Measurements from ENCODE around the gene FAM193B.

Gene FAM193B

DNA sequence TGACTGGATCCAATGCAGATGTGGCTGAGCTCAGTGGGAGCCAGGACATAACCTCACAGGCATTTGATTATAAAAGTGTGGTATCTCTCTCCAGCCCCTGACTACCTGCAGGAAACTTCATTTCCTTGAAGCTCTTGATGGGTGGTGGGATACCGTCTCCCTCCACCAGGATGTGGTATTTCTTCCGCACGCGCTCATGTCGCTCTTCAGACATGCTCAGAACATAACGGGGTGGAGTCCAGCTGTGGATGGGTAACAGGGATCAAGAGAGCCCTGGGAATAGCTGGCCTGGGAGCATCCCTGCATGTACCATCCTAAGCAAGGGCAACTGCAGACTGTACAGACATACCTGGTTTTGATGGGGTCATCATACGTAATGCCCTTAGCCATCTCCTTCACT lies 38.8 kb downstream of the FAM193B start:
- DNase-seq (ENCODE audit: low spot score) = no peak

DNA sequence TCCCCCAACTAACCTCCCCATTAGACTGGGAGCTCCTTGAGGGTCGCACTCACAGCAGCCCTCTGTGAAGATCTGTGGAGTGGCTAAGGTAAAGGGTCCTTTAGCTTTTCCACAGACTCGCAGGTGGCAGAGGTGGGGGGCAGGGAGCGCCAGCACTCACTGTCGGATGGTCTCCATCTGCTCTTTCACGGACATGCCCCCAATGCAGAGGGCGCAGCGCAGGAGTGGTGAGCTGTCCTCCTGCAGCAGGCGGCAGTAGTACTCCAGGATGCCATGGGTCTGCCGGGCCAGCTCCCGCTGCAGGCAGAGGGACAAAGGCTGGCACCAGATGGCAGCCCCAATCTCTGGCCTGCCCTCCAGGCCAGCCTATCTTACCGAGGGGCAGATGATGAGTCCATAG lies 39.8 kb downstream of the FAM193B start:
- no peak for DNase-seq (ENCODE audit: low spot score)

DNA sequence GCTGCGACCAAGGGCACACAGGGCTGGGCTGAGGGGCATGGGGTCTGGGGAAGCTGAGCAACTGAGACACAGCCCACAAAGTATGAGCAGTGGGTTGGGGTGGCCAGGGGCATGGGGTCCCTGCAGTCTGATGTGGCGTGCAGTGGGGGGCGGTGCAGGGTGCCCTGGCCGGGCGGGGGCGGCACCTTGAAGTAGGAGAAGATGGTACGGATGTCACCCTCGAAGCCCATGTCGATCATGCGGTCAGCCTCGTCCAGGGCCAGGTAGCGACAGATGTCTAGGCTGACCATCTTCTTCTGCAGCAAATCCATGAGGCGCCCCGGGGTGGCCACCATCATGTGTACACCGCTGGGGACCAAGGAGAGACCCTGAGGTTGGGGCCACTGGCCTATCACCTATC lies 40.9 kb downstream of the FAM193B start:
- no peak for DNase-seq (ENCODE audit: low spot score)

DNA sequence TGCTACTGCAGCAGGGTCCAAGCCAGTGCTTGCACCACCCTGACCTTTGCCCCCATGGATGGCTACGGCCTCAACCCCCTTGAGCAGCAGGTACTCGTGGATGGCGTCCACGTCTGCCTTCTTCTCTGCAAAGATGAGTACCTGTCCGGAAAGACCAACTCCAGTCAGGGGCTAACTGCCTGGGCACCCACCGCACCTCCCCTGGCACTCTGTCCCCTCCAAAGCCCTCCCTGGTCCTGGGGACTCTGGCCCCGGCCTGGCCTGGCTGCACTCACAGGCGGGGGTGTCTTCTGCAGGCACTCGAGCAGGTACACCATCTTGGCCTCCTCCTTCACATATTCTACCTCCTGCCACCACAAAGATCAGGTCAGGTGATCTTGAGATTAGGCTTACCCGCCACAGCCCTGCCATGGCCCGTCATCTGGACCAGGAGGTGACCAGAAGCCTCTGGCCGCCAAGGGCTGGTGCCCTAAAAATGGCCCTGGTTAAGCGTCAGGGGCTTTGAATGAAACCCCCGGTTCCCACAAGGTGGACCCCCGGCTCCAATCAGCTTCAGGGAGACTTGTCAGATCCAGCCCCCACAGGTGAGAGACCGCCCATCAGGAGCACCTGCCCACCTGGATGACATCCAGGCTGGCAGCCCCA lies 41.5 kb downstream of the FAM193B start:
- no peak for DNase-seq (ENCODE audit: low spot score)

DNA sequence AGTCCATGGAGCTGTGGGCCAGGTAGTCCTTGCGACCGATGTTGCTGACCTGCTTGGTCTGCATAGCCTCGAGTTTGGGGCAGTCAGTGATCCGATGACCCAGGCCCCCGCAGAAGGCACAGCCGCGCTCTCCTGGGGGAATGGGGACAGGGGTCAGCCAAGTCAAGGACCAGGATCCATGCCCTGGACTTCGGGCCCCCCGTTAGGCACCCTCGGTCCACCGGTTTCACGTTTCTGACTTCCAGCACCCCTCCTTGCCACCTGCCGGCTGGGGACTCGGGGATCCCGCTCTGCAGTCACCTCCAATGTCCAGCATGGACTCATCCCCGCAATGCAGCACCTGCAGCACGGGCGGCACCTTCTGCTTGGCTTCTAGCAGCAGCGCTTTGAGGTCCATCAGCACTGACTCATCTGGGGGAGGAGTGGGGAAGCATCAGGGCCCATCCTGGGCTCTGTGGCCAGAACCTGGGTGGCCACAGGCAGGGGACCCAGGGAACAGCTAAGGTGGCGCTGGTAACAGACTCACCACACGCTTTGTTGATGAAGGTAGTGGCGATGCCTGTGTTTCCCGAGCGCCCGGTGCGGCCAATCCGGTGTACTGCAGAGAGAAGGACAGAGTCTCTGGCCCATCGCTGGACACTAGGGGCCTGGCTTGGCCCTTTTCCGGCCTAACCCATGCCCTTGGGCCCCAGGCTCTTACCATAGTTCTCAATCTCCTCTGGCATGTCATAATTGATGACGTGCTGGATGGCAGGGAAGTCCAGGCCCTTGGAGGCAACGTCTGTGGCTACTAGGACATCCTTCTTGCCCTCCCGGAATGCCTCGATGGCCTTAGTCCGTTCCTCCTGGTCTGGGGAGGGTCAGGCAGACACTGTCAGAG lies 42.3 kb downstream of the FAM193B start:
- DNase-seq (ENCODE audit: low spot score) = no peak

DNA sequence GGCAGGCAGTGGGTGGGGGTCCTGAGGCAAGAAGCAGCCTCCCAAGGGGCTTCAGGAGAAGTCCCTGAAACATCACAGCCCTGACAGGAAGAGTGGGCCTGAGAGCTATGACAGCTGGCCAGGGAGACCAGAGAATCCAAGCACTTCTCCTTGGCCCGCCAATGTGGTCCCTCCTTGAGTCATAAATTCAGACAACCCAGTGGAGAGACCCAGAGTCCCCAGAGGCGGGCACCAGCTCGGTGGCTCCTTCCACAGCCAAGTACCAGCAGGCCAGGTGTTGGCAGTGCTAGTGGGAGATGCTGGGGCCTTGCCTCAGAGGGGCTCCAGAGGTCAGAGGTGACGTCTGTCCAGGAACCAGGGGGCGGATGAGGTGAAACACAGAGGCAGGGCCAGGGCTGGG lies 43.2 kb downstream of the FAM193B start:
- no peak for DNase-seq (ENCODE audit: low spot score)

DNA sequence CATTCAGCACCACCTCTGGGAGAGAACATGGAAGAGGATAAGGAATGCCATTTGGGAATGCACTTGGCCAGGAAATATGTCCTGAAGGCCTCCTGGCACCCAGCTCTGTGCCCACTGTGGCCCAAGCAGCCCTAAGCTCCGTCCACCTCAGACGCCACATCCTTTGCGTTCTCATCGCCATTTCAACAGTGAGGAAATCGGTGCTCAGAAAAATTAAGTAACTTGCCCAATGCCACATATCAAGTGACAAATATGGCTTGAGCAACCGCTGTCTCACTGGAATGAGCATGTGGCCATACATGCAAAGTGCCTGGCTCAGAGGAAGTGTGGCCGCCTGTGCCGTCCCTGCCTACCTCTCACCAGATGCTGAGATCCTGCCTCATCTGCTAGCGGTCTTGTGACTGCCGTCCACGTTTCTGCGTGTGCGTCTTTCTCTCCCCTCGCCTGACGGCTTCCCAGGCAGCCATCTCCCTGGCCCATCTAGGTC lies 43.8 kb downstream of the FAM193B start:
- no peak for DNase-seq (ENCODE audit: low spot score)

DNA sequence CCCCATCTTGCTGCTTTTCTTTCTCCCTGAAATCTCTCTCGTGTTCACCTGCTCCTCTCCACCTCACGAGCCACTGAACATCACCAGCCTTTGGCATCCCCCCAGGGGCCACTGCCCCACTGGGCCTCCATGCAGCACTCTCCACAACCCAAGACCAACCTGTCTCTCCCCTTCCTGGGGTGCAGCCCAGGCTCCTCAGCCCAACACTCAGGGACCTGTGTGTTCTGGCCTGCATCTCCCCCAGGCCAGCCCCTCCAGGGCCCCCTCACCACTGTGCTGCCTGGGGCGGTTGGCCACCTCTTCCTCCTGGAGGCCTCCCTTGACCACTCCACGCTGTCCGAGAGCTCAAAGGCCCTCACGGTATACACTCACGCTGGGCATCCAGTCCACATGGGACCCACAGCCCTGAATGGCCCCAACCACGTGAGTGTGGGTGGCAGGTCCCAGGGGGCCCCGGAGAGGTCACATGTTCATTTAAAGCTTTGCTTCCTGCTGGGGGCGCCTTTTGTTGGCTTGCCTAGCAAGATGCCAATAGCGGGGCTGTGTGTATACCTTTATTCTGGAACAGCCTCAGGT lies 44.3 kb downstream of the FAM193B start:
- DNase-seq (ENCODE audit: low spot score) = no peak

DNA sequence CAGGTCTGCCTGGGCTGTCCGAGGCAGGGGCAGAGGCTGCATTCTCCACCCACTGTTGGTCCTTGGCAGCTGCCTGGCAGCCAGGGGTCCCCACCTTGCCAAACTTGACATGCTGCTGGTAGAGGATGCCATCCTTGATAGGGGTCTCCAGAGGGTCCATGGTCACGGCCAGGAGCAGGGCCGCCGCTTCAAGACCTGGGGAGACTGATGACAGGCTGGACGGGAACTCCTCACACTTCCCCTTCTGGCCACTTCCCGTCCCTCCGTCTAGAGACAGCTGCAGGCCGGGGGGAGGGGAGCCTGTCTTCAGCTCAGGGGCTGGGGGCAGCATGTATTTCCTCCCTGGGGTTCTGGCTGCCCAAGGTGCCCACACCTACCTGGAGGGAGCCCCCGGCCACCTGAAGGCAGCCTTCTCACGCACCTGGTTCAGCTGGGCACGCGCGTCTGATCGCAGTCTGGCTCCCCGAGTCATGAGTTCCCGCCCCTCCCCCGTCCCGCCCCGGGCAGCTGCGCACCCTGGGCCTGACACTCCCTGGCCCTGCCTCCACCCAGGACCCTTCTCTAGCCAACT lies 44.9 kb downstream of the FAM193B start, which contains the start of gene DOK3:
Gene DOK3 (minus strand): TSS at position 446 of the 571 bp plus-strand sequence. CDS start 286 bp downstream, at position 160.
- DNase-seq (ENCODE audit: low spot score) = no peak

DNA sequence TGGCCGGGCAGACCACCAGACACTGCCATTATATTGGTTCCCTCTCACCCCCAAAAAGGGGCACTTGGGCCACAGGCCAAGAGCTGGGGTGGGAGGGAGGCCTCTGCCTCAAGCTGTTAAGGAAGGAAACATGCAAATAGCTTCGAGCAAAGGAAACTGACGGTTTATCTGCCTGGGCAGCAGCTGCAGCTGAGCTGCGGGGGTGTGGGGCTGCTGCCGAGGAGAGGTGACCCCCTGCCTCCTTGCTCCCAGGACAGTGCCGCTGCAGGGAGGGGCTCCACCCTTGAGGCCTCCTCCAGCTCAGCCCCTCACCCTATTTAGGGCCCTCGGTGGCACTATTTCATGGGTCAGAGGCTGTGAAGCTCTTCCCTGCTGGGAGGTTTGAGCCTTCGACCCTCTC lies 45.5 kb downstream of the FAM193B start:
- no peak for DNase-seq (ENCODE audit: low spot score)

DNA sequence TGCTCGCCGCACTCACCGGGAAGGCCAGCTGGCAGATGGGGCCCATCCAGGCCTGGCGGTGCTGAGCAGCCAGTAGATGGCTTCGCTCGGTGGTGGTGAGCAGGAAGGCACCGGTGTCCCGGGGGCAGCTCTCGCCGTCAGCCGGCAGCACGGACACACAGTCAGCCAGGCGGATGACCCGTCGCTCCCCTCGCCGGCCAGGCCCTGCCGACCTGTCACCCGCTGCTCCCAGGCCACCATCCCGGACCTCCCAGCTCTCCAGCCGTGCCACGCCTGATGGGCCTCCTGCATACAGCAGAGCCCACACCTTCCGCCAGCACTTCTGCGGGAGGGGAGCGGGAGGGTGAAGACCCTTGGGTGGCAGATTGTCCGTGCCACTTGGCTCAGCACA lies 46.1 kb downstream of the FAM193B start:
- DNase-seq (ENCODE audit: low spot score) = no peak

DNA sequence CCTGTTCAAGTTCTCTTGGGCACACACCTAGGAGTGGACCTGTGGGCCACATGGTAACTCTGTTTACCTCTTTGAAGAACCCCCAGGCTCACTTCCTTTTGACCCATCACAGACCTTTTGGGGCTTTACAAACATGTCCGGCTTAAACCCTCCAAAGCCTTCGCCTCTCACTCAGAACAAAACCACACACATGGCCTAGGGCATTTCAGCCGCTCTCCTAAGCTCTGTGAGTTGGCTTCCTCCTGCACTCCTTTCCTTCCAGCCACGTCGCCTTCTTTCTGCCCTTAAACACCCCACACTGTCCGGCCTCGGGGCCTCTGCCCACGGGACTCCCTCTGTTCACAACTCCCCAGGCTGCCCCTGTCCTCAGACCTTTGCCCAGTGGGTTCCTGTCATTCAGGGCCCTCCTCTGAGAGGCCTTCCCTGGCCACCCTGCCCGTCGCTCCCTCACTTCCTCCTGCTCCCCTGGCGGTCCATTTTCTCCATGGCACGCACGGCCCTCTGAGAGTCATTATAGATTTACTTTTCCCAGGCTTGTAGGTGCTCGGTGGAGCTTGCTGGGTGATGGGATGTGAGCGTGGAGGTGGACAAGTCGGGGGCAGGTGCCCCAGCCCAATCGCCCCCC lies 46.7 kb downstream of the FAM193B start:
- DNase-seq (ENCODE audit: low spot score) = no peak

DNA sequence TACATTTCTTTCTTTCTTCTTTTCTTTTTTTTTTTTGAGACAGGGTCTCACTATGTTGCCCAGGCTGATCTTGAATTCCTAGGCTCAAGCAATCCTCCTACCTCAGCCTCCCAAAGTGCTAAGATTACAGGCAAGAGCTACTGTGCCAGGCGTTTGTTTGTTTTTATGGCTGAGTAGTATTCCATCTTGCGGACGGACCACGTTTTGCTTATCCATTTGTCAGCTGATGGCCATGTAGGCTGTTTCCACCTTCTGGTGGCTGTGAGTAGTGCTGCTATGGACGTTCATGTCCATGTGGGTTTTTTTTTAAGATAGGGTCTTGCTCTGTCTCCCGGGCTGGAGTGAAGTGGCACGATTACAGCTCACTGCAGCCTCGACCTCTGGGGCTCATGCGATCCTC lies 47.2 kb downstream of the FAM193B start:
- no peak for DNase-seq (ENCODE audit: low spot score)

DNA sequence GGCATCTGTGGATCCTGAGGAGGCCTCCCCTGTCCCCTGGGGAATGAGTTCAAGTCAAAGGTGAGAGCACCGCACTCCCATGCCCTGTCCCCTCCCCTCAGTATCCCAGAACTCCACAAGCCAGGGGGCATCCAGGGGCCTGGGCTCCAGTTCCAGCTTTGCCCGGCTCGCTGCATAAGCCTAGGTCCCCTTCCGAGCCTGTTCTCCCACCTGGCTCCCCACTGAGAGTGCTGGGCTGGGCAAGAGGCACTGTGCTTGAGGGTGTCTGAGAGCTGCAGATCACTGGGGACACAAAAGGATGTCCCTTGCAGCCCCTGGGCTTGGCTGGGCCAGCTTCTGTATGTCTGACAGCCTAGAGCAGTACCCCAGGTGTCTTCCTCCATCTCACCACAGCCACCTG lies 49.3 kb downstream of the FAM193B start:
- DNase-seq (ENCODE audit: low spot score) = no peak

DNA sequence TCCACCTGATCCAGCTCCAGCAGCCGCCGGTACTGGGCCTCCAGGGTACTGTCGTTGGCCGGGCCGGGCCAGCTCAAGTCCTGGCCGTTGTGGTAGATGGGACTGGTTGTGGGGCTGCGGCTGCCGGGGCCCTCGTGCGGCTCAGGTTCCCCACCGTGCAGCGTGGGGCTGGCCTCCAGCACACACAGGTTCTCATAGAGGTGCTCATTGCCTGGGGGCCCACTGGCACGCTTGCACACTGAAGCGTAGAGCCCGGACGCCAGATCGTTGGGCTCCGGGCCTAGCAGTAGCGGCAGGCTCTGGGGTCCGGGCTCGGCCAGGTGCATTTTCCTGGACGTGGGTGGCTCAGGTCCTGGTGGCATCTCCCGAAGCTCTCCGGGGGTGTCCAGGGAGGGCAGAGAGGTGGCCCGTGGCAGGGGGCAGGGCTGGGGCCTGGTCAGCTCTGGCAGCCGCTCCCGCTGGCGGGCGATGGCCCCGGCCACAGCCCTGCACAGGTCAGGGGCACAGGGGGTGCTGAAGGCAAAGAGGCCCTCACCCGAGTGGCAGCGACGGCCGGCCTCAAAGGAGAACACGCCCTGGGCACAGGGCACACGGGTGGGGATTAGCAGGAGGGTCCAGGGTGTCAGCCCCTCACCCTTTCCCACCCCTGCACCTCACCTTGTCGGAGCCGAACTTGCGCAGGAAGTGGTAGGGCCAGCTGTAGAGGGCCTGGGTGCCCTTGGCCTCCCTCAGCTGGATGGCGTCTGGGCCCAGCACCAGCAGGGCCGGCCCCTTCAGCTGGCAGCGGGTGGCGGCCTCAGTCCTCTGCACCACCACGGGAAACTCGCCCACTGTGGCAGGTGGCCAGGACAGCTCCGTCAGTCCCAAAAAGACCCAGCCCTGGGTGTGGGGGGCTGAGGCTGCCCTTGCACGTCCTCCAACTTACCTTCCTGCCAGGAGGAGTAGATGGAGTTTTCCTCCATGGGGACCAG lies 50.0 kb downstream of the FAM193B start:
- DNase-seq (ENCODE audit: low spot score) = no peak

DNA sequence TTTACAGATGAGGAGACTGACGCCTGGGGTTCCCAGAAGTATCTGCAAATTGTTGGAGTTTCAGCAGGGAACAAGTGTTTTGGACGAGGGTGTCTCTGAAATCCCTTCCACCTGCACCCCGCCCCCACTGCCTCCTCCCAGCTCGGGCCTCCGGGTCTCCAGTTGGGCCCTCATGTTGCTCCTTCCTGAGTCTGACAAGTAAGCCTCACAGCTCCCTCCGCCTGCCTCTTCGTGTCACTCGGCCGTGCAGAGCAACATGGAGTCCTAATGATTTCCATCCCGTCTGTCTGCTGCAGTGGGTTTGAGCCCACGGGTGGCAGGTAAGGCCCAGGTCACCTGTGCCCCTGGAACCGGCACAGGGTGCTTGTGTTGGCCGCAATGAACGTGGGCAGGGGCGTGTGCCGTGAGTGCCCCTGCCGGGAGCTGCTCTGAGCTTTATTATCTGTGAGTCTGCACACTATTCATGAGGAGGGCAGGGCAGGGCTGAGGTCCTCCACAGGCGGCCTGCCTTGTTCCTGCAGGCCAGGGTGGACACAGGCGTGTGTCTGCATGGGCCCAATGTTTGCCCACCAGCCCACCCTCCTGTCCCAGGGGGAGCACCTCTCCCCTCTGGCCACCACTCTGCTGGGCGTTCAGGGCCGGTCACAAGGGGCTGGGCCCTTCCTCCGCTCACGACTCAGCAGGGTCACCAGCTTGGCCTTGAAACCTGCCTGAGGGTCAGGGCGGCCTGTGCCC lies 50.8 kb downstream of the FAM193B start:
- DNase-seq (ENCODE audit: low spot score) = no peak

DNA sequence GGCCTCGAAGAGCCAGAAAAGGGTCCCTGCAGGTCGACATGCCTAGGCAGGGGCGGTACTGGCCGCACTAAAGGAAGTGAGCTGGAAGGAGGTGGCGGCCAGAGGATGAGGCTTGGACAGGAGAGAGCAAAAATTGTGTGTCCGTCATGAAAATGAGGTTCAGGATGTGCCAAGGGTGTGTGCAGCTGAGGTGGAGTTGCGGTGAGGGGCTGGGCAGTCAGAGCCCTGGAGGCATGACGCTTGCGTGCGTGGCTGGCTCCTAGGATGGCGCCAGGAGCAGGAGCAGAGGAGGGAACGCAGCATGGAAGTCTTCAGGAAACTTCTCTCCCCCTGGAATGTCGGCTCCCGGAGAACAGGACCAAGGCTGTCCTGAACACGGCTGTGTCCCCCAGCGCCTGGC lies 51.5 kb downstream of the FAM193B start:
- DNase-seq (ENCODE audit: low spot score) = no peak

DNA sequence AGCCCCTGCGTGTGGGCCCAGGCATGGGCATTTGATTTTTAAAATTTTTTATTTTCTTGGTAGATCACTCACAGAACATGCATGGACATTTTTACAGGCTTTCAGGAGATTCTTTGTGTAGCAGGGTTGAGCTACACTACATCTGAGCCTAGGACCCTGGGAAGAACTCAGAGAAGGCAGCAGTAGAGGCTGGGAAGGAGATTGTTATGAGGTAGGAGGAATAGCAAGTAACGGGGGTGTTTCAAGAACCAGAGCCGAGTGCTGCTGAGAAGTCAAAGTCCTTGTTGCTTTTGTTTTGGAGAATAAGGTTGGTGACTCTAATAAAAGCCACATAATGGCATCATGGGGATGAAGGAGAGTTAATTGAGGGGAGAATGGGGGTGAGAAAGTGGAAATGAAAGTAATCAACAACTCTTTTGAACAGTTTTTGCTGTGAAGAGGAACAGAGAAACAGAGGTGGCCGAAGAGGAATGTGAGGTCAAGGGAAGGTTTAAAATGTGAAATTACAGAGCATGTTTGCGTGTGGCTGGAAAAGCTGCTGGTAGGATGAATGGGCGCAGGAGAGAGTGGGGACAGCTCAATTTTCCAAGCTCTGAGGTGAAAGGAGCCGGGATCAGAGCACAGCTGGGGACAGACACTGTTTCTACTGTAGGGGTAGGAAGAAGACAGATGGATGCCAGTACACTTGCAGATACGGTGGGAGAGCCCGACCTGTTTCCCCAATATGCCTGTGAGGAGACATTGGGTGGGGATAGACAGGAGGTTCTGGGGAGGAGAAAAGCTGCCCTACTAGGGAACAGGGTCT lies 52.3 kb downstream of the FAM193B start:
- DNase-seq (ENCODE audit: low spot score) = no peak
